ENCODE data around the gene SP100. TPM values are rescaled to one million over a fixed set of nuclear protein-coding genes. Genes with fewer than 3 reads are reported as not detected.

SP100 gene
- total and polyA plus RNA-seq, 2 of the 8 experiments (the other 6 are each of a cell fraction or from before 2014, with no cell fraction given) = 0.06 to 1.1 TPM

DNA sequence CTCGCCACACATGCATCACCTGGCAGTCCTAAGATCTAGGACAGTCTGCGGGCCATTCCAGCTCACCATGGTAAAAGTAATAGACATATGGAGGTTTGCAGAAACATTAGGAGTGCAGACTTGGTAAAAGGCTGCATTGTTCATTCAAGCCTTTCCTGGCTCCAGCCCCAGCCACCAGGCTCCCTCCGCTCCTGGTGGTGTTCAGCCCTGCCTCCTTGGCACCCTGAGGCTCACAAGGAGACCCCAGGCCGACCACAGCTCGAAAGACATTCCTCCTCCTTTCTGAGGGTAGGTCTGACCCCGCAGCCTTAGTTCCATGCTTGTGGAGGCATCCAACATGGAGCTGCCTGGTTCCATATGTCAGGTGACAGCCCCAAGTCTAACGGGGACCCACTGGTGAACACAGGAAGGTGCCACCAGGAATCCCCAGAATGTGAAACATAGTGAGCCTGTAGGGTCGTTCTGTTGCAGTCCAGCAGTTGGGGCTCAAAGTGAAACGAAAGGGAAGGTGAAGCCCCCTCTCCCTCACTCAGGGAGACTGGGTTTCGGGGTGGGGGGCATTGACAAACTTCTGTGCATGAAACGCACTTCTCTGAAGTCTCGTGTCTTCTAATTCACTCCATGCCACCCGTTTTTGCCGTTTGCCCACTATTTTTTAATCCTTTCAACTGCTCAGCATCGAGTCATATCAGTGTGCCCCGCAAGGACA, 5.0 kb upstream of the SP100 start:
- Histone ChIP-seq H4K20me1 (replicated peaks in 1 of 2; ENCODE audit: control insufficient read depth in 1 of 2, insufficient read depth in 2 of 2, low read length in 2 of 2) (no peaks in the 10 kb centered on the region), H4K91ac (replicated peaks; ENCODE audit: insufficient read length, low read length) (no peak overlapping the region), H3K27me3 (replicated peaks in 1 of 4; ENCODE audit: control insufficient read depth in 3 of 4, extremely low read depth in 1 of 4, insufficient read depth in 3 of 4, low read length in 3 of 4) (peaks cover 5 to 29% (median 22%) of the 10 kb centered on the region in 4 experiments), H2AFZ (ENCODE audit: low read length) (peak overlapping the region; percentile 99), H3K79me2 (ENCODE audit: control insufficient read depth in 1 of 2, insufficient read depth in 2 of 2, low read length in 2 of 2) (no peaks in the 10 kb centered on the region), H3K9ac (replicated peaks in 1 of 4; ENCODE audit: extremely low read depth in 1 of 4, low read depth in 3 of 4, low read length in 3 of 4) (no peak overlapping the region), H3K27ac (ENCODE audit: low read depth, low read length) (no peak overlapping the region), H3K79me1 (ENCODE audit: low read depth, low read length) (no peaks in the 10 kb centered on the region), H3K4me3 (ENCODE audit: extremely low read depth in 1 of 4, insufficient read depth in 2 of 4, low read depth in 3 of 4, low read length in 4 of 4) (peak overlapping the region; percentile 53 to 85 (median 63); a peak in 6 of 8 replicates), H3K18ac (ENCODE audit: extremely low read depth, low read length) (no peak overlapping the region), H3K4me2 (ENCODE audit: insufficient read depth in 1 of 2, low read depth in 2 of 2, low read length in 2 of 2) (peak overlapping the region; percentile 84 to 97), H2BK20ac (ENCODE audit: low read length) (no peak overlapping the region), H2AK5ac (ENCODE audit: low read depth, low read length) (no peak overlapping the region), H3K4ac (replicated peaks; ENCODE audit: insufficient read length, low read depth, low read length) (no peak overlapping the region), H3K36me3 (ENCODE audit: control insufficient read depth in 2 of 4, insufficient read depth in 4 of 4, low read length in 3 of 4) (no peaks in the 10 kb centered on the region), H3K23me2 (ENCODE audit: low read depth, low read length) (peaks cover 7% of the 10 kb centered on the region; the same call in 1 of the 2 replicates), H2BK5ac (ENCODE audit: low read depth, low read length) (no peak overlapping the region), H2BK120ac (replicated peaks; ENCODE audit: low read depth, low read length) (no peak overlapping the region), H3K23ac (ENCODE audit: insufficient read length) (no peak overlapping the region), H2BK12ac (ENCODE audit: low read depth, low read length) (no peak overlapping the region), H3K14ac (ENCODE audit: insufficient read length) (no peak overlapping the region), H3K4me1 (replicated peaks in 1 of 4; ENCODE audit: control insufficient read depth in 3 of 4, insufficient read depth in 4 of 4, low read length in 3 of 4) (peaks cover 0 to 9% (median under 1%) of the 10 kb centered on the region in 4 experiments; a peak in 1 of 7 replicates), H4K5ac (ENCODE audit: insufficient read length, low read depth, low read length) (no peak overlapping the region), H2BK15ac (ENCODE audit: low read length) (no peak overlapping the region; the same call in 1 of the 2 replicates), H3K9me3 (ENCODE audit: insufficient read depth in 2 of 2, low read depth in 1 of 2, low read length in 1 of 2) (no peaks in the 10 kb centered on the region), H4K8ac (ENCODE audit: extremely low read depth, insufficient read depth, low read length) (no peak overlapping the region; the same call in 1 of the 2 replicates), H3K56ac (replicated peaks; ENCODE audit: insufficient read length, low read depth, low read length) (no peak overlapping the region)
- CTCF ChIA-PET (ENCODE audit: partially characterized antibody) = interaction anchor here (0.6 to 0.9 kb wide), 2 partner anchors 9 to 527 kb away, joined by 3 read pairs; no protein-coding TSS in a partner anchor
- FAIRE-seq (no peak), DNase-seq (ENCODE audit: low read depth in 1 of 2, low spot score in 2 of 2) (no peak)
- 78% methylated on average over 16 of the region's 16 CpGs; no CpG with 5 or more reads in 1 of the 2 experiments for WGBS, 2 experiments (ENCODE audit: extremely low coverage in 1 of 2, insufficient coverage in 1 of 2, insufficient read length in 1 of 2, insufficient replicate concordance in 2 of 2, low coverage in 1 of 2, low lambda C conversion rate in 2 of 2, missing lambda C conversion rate in 1 of 2)
- POLR2A ChIA-PET (ENCODE audit: partially characterized antibody) = no interaction called here
- TF ChIP-seq RNF2 (IDR thresholded peaks at IDR 0.05; ENCODE audit: borderline replicate concordance, low read depth, low read length, missing control alignments, poor library complexity, severe bottlenecking) = no peak
- no peak for TF ChIP-seq SIX5 (IDR thresholded peaks at IDR 0.05; ENCODE audit: low read depth, low read length)
- TF ChIP-seq BACH1 (IDR thresholded peaks at IDR 0.05; ENCODE audit: low read length) = no peak
- TF ChIP-seq, protein P1, sequence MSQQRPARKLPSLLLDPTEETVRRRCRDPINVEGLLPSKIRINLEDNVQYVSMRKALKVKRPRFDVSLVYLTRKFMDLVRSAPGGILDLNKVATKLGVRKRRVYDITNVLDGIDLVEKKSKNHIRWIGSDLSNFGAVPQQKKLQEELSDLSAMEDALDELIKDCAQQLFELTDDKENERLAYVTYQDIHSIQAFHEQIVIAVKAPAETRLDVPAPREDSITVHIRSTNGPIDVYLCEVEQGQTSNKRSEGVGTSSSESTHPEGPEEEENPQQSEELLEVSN (IDR thresholded peaks at IDR 0.05) = no peak
- no peak for TF ChIP-seq SP1 (IDR thresholded peaks at IDR 0.05; ENCODE audit: low read depth, low read length)
- no peak for TF ChIP-seq CHD1 (IDR thresholded peaks at IDR 0.05; ENCODE audit: low read depth, low read length)
- TF ChIP-seq TCF12 (IDR thresholded peaks at IDR 0.05; ENCODE audit: low read depth, low read length) = no peak
